ENCODE results near the gene NAV1.

NAV1 gene

DNA sequence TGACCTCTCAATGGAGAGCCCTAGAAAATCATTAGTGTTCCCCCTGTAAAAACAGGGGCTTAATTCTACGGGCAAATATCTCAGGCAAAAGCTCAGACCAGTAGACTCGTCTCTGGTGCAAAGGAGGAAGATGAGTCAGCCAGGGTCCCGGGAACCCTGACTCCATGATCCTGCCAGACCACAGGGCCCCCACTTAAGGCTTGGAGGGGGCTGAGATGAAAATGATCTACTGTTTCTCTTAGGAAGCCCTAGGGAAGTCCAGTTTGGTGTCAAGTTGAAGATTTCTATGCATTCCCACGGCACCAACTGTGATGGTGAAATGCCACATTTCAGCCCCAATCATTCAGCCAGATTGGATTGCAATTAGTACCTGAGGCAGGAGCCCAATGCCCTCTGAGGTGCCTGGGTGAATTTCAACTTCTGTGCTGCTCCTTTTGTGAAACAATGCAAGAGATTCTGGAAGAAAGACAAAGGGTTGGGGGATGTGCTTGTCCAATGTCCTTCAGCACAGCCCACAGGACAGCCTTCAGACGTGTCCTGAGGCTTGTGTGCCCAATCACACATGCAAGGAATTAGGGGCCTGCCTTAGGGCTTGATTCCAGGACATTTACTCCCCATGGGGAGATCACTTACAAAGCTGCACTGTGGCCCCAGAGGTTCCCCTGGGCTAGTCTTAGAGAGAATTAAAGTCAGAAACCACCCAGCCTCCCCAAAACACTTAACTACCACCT lies 18.1 kb downstream of the NAV1 start:
- no peaks in the 10 kb centered on the region for H3K9me3 ChIP-seq (ENCODE audit: severe bottlenecking)
- H3K27ac ChIP-seq: no peak overlapping the region
- H3K27me3 ChIP-seq (ENCODE audit: insufficient read depth, low read depth, severe bottlenecking): no peaks in the 10 kb centered on the region
- no peak for DNase-seq
- no peaks in the 10 kb centered on the region for H3K36me3 ChIP-seq
- TF ChIP-seq, protein P1, sequence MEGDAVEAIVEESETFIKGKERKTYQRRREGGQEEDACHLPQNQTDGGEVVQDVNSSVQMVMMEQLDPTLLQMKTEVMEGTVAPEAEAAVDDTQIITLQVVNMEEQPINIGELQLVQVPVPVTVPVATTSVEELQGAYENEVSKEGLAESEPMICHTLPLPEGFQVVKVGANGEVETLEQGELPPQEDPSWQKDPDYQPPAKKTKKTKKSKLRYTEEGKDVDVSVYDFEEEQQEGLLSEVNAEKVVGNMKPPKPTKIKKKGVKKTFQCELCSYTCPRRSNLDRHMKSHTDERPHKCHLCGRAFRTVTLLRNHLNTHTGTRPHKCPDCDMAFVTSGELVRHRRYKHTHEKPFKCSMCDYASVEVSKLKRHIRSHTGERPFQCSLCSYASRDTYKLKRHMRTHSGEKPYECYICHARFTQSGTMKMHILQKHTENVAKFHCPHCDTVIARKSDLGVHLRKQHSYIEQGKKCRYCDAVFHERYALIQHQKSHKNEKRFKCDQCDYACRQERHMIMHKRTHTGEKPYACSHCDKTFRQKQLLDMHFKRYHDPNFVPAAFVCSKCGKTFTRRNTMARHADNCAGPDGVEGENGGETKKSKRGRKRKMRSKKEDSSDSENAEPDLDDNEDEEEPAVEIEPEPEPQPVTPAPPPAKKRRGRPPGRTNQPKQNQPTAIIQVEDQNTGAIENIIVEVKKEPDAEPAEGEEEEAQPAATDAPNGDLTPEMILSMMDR (IDR thresholded peaks at IDR 0.05; ENCODE audit: low read depth, low read length): no peak
- H3K4me3 ChIP-seq (ENCODE audit: low read depth, low read length): no peak overlapping the region

DNA sequence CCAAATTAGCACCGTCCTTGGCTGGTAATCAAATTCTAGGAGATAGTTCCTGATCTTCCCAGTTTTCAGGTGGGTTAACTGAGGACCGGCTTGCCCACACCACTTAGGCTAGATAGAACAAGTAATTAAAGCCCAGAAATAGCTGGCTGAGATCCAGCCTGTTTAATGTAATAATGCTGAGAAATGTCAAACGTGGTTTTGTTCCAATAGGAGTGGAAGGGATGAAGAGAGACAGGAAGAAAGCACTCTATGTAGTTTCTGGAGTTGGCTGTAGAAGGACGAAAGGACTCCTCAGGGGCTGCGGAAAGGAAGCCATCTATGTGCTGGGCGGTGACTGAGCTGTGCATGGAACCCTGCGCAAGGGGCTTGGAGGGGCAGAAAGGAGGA lies 18.6 kb downstream of the NAV1 start:
- Histone ChIP-seq H3K27ac (no peak overlapping the region), H3K27me3 (ENCODE audit: insufficient read depth, low read depth, severe bottlenecking) (no peaks in the 10 kb centered on the region), H3K9me3 (ENCODE audit: severe bottlenecking) (no peaks in the 10 kb centered on the region), H3K4me3 (ENCODE audit: low read depth, low read length) (no peak overlapping the region), H3K36me3 (no peaks in the 10 kb centered on the region)
- no peak for DNase-seq
- TF ChIP-seq, protein P1 (IDR thresholded peaks at IDR 0.05; ENCODE audit: low read depth, low read length): no peak

DNA sequence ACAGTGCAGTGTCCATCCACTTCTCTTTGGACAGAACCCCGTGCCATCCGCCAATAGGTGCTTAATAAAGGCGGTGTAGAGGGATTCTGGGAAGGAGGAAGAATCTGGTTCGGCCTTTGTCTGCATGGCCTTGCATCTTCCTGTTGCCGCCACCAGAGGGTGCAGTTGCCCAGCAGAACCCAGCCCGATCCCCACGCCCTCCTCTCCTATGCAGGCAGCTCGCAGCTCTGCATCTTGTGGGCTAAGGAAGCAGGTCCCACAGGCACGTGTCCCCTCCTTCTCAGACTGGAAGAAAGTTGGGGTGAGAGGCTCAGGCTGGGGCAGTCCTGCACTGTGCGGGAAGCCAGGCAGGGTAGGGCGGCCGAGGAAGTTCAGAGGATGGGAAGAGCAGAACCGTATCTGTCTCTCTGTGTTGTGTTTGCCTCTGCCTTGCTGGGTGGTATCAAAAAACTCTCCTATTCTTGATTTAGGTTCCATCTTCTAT lies 20.8 kb downstream of the NAV1 start:
- H3K36me3 ChIP-seq: no peaks in the 10 kb centered on the region

DNA sequence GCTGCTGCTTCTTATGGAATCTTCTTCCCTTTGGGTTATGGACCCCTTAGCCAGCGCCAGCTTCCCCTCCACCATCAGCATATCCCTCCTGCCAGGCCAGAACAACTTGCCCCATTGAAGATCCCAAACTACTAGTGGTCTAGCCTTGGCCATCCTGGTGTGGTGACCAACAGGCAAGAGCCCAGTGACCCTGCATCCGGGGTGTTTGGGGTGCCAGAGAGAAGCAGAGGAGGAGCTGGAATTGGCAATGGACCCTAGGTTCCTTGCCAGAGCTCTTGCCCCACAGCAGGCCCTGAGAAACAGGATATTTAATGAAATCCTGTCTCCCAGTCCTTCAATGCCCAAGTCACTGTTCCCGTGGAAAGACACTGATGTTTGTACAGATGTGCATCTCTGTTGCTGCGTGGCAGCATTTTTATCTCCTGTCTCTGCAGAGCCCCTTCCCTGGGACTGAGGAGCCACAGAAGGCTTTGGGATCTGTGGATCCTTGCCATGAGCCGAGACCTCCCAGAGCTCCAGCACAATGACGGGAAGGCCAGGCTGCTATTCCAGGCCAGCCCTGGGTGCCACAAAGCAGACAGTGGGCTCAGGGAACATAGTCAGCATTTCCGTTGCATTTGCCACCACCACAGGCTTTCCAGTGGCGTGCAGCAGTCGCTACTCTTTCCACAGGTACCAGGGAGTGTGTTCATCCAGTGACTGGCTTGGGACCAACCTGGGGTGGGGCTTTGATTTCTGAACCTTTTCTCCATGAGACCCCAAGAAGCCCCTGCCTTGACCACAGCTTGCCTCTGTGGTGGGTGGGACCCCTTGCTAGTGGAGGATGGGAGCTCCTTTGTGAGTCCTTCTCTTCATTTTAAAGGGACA lies 21.6 kb downstream of the NAV1 start:
- Histone ChIP-seq H3K27me3 (ENCODE audit: insufficient read depth, low read depth, severe bottlenecking) (no peaks in the 10 kb centered on the region), H3K4me3 (ENCODE audit: low read depth, low read length) (no peak overlapping the region), H3K36me3 (no peaks in the 10 kb centered on the region), H3K9me3 (ENCODE audit: severe bottlenecking) (no peaks in the 10 kb centered on the region), H3K27ac (no peak overlapping the region)
- no peak for DNase-seq
- TF ChIP-seq, protein P1 (IDR thresholded peaks at IDR 0.05; ENCODE audit: low read depth, low read length): no peak

More for the DNA sequence above, 20.8 kb downstream of the NAV1 start:
- Histone ChIP-seq H3K9me3 (ENCODE audit: severe bottlenecking) (no peaks in the 10 kb centered on the region), H3K27me3 (ENCODE audit: insufficient read depth, low read depth, severe bottlenecking) (no peaks in the 10 kb centered on the region), H3K4me3 (ENCODE audit: low read depth, low read length) (no peak overlapping the region), H3K27ac (peak overlapping the region; percentile 30)
- peak; percentile 97 for DNase-seq
- TF ChIP-seq, protein P1 (IDR thresholded peaks at IDR 0.05; ENCODE audit: low read depth, low read length): peak; percentile 100

DNA sequence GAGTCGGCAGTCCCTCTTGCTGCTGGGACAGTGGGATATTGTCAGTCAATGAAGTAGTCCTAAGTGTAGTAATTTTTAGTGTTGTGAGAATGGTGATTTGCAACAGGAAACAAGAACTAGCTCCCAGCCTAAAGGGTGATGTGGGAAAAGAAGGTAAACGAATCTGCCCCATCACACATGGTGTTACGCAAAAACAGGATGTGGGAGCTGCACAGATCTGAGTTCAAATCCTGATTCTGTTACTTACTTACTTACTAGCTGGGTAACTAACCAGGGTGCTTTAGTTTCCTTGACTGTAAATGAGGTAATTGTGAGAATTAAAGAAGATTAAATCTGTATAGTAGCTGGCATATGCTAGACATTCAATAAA lies 22.3 kb downstream of the NAV1 start:
- DNase-seq: no peak

More for the DNA sequence above, 22.3 kb downstream of the NAV1 start:
- H3K36me3 ChIP-seq: no peaks in the 10 kb centered on the region
- H3K27ac ChIP-seq: no peak overlapping the region
- no peaks in the 10 kb centered on the region for H3K9me3 ChIP-seq (ENCODE audit: severe bottlenecking)
- H3K4me3 ChIP-seq (ENCODE audit: low read depth, low read length): no peak overlapping the region
- H3K27me3 ChIP-seq (ENCODE audit: insufficient read depth, low read depth, severe bottlenecking): no peaks in the 10 kb centered on the region
- TF ChIP-seq, protein P1 (IDR thresholded peaks at IDR 0.05; ENCODE audit: low read depth, low read length): no peak
